Measurements from ENCODE around the gene SRRM3.

DNA sequence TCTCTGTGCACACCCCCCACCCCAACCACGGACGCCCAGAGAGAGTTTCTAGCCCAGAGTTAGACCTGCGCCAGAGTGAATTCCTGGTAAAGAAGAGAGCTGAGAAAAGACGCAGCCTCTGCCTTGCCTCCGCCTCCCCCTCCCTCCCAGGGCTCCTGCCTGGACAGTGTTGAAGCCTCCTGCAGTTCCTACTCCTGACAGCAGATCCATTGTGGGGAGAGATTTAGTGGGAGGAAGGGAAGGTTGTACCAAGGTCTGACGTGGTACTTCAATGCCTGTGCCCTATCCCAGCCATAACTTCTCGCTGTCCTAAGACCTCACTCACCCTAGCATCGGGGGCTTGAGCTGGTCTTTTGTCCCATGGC is 952 bp downstream of the SRRM3 start:
- no peak for TF ChIP-seq POLR2A (IDR thresholded peaks at IDR 0.05)
- TF ChIP-seq, protein P1, sequence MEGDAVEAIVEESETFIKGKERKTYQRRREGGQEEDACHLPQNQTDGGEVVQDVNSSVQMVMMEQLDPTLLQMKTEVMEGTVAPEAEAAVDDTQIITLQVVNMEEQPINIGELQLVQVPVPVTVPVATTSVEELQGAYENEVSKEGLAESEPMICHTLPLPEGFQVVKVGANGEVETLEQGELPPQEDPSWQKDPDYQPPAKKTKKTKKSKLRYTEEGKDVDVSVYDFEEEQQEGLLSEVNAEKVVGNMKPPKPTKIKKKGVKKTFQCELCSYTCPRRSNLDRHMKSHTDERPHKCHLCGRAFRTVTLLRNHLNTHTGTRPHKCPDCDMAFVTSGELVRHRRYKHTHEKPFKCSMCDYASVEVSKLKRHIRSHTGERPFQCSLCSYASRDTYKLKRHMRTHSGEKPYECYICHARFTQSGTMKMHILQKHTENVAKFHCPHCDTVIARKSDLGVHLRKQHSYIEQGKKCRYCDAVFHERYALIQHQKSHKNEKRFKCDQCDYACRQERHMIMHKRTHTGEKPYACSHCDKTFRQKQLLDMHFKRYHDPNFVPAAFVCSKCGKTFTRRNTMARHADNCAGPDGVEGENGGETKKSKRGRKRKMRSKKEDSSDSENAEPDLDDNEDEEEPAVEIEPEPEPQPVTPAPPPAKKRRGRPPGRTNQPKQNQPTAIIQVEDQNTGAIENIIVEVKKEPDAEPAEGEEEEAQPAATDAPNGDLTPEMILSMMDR (IDR thresholded peaks at IDR 0.05) = no peak

All from heart left ventricle (tissue), 13 donors.